H1 (cell line): ENCODE results near the gene BNC2.

ENCODE experiments used
- CEBPB ChIP-seq: IDR thresholded peaks from 2 replicates; pipeline ENCODE4 v1.6.1; 2012; ENCODE audit warnings: low read depth, low read length
- EGR1 ChIP-seq: IDR thresholded peaks from 2 replicates; pipeline ENCODE4 v1.6.1; 2011; ENCODE audit warnings: low read depth, low read length, borderline replicate concordance
- EZH2 ChIP-seq: fragments of 200-600 bp; sonication (generic); IDR thresholded peaks from 2 replicates; pipeline ENCODE4 v1.7.1; 2012; ENCODE audit warnings: low read depth, mild to moderate bottlenecking, moderate library complexity, low read length, inconsistent platforms; ENCODE audit not compliant: severe bottlenecking
- FOSL1 ChIP-seq: IDR thresholded peaks from 2 replicates; pipeline ENCODE4 v1.6.1; 2011; ENCODE audit warnings: mild to moderate bottlenecking, low read depth, low read length, moderate library complexity; ENCODE audit not compliant: insufficient read depth
- POLR2A ChIP-seq, 2 experiments: IDR thresholded peaks; 1 replicate in 1 of 2; 2 replicates in 1 of 2; pipeline ENCODE4 v1.6.1; 2011; ENCODE audit warnings: low read depth in 2 of 2, low read length in 2 of 2, mild to moderate bottlenecking in 2 of 2; ENCODE audit errors: control extremely low read depth in 1 of 2
- RFX5 ChIP-seq: IDR thresholded peaks from 2 replicates; pipeline ENCODE4 v1.6.1; 2011; ENCODE audit warnings: low read depth, low read length, improper control_type of control experiment, borderline replicate concordance
- TBP ChIP-seq: IDR thresholded peaks from 2 replicates; pipeline ENCODE4 v1.6.1; 2011; ENCODE audit warnings: low read depth, low read length, improper control_type of control experiment
- ZNF274 ChIP-seq: IDR thresholded peaks from 2 replicates; pipeline ENCODE4 v1.7.0; 2012; ENCODE audit warnings: low read length, borderline replicate concordance; ENCODE audit errors: extremely low read depth
- TF ChIP-seq, protein P1 (sequence below), 3 experiments: IDR thresholded peaks; 1 replicate in 2 of 3; 2 replicates in 1 of 3; pipeline versions ENCODE4 v1.5.1 to v1.6.1; 2011; ENCODE audit warnings: low read length in 3 of 3, mild to moderate bottlenecking in 3 of 3, inconsistent platforms in 2 of 3, low read depth in 1 of 3, moderate library complexity in 1 of 3; ENCODE audit not compliant: insufficient read depth in 1 of 3; ENCODE audit errors: control extremely low read depth in 1 of 3
- TF ChIP-seq, protein P2 (sequence below): IDR thresholded peaks from 2 replicates; pipeline ENCODE4 v1.6.1; 2011; ENCODE audit warnings: low read length, improper control_type of control experiment
- TF ChIP-seq, protein P3 (sequence below): IDR thresholded peaks from 2 replicates; pipeline ENCODE4 v1.6.1; 2012; ENCODE audit warnings: inconsistent platforms

DNA sequence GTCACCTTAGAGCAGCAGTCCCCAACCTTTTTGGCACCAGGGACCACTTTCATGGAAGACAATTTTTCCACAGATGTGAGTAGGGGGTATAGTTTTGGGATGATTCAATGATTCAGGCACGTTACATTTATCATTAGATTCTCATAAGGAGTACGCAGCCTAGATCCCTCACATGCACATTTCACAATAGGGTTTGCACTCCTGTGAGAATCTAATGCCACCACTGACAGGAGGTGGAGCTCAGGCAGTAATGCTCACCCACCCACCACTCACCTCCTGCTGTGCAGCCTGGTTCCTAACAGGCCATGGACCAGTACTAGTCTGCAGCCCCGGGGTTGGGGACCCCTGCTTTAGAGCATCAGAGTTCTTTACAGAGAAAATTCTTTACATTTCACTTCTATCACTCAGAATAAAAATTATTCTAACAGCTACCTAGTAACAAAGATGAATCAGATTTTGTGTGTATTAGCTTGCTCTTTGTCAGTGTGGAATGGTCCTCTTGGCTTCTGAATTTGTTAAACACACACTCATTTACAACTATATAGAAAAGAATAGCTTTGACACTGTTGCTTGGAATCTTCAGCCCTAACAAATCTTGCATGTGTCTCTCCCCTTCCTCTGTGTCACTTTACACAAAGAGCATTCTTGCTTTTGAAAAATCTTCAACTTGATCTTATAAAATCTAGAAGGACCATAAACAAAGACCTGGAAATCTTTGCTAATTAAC, 438.6 kb downstream of the BNC2 start:
- TF ChIP-seq FOSL1 (no peak), TBP (no peak), EZH2 (no peak), POLR2A (IDR thresholded peaks at IDR 0.05; ENCODE audit: control extremely low read depth in 1 of 2, low read depth in 2 of 2, low read length in 2 of 2) (no peak), ZNF274 (no peak), RFX5 (no peak), CEBPB (no peak), EGR1 (no peak)
- TF ChIP-seq, protein P1, sequence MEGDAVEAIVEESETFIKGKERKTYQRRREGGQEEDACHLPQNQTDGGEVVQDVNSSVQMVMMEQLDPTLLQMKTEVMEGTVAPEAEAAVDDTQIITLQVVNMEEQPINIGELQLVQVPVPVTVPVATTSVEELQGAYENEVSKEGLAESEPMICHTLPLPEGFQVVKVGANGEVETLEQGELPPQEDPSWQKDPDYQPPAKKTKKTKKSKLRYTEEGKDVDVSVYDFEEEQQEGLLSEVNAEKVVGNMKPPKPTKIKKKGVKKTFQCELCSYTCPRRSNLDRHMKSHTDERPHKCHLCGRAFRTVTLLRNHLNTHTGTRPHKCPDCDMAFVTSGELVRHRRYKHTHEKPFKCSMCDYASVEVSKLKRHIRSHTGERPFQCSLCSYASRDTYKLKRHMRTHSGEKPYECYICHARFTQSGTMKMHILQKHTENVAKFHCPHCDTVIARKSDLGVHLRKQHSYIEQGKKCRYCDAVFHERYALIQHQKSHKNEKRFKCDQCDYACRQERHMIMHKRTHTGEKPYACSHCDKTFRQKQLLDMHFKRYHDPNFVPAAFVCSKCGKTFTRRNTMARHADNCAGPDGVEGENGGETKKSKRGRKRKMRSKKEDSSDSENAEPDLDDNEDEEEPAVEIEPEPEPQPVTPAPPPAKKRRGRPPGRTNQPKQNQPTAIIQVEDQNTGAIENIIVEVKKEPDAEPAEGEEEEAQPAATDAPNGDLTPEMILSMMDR (IDR thresholded peaks at IDR 0.05; ENCODE audit: control extremely low read depth in 1 of 3, insufficient read depth in 1 of 3, low read depth in 1 of 3, low read length in 3 of 3), result no peak
- TF ChIP-seq, protein P2, sequence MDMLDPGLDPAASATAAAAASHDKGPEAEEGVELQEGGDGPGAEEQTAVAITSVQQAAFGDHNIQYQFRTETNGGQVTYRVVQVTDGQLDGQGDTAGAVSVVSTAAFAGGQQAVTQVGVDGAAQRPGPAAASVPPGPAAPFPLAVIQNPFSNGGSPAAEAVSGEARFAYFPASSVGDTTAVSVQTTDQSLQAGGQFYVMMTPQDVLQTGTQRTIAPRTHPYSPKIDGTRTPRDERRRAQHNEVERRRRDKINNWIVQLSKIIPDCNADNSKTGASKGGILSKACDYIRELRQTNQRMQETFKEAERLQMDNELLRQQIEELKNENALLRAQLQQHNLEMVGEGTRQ, result no peak
- TF ChIP-seq, protein P3, sequence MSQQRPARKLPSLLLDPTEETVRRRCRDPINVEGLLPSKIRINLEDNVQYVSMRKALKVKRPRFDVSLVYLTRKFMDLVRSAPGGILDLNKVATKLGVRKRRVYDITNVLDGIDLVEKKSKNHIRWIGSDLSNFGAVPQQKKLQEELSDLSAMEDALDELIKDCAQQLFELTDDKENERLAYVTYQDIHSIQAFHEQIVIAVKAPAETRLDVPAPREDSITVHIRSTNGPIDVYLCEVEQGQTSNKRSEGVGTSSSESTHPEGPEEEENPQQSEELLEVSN, result no peak
